HEK293 (cell line): ENCODE data around the gene ZNF329.

ENCODE experiments used
- CTCF ChIP-seq: fragments of 450-650 bp; formaldehyde crosslinking; IDR thresholded peaks from 2 replicates; pipeline ENCODE4 v1.5.1; 2016; ENCODE audit warnings: missing biosample characterization, missing genetic modification characterization
- GFI1B ChIP-seq: fragments of 450-650 bp; formaldehyde crosslinking; IDR thresholded peaks from 2 replicates; pipeline ENCODE4 v1.5.1; 2016; ENCODE audit warnings: missing biosample characterization, missing genetic modification characterization
- ZNF311 ChIP-seq: fragments of 450-650 bp; formaldehyde crosslinking; IDR thresholded peaks from 2 replicates; pipeline ENCODE4 v1.5.1; 2017; ENCODE audit warnings: missing biosample characterization, missing genetic modification characterization, borderline replicate concordance
- ZNF416 ChIP-seq: fragments of 450-650 bp; formaldehyde crosslinking; IDR thresholded peaks from 2 replicates; pipeline ENCODE4 v1.5.1; 2016; ENCODE audit warnings: missing biosample characterization, missing genetic modification characterization
- ZNF677 ChIP-seq: fragments of 450-650 bp; IDR thresholded peaks from 2 replicates; pipeline ENCODE4 v1.5.0; 2018; ENCODE audit warnings: missing biosample characterization, mild to moderate bottlenecking, missing genetic modification characterization, moderate library complexity
- ZNF830 ChIP-seq: fragments of 450-650 bp; IDR thresholded peaks from 2 replicates; pipeline ENCODE4 v1.5.0; 2018; ENCODE audit warnings: missing biosample characterization, missing genetic modification characterization, low read depth, mild to moderate bottlenecking, moderate library complexity
- ZSCAN16 ChIP-seq: fragments of 450-650 bp; formaldehyde crosslinking; IDR thresholded peaks from 2 replicates; pipeline ENCODE4 v1.5.1; 2016; ENCODE audit warnings: missing biosample characterization, missing genetic modification characterization

- peak; percentile 62; the same call in 1 of the 2 replicates for TF ChIP-seq ZNF311 (tag by site-specific recombination)
- TF ChIP-seq ZNF677 (tag by site-specific recombination), result no peak
- TF ChIP-seq CTCF, result peak; percentile 9; the same call in 1 of the 2 replicates
- no peak for TF ChIP-seq ZNF830 (tag by site-specific recombination)
- no peak for TF ChIP-seq GFI1B (tag by site-specific recombination)
- TF ChIP-seq ZSCAN16 (tag by site-specific recombination), result 0 out of 2 replicates have a peak, but pooled peaks have one; percentile 4
- no peak for TF ChIP-seq ZNF416 (tag by site-specific recombination)
Observed at GRCh38 chr19:58181902-58182576, 31.4 kb upstream of the ZNF329 start.
